Stimulated activated effector memory CD8-positive, alpha-beta T cell treated with anti-CD3 and anti-CD28 coated beads, Interleukin-12 subunit alpha, Interleukin-12 subunit beta, amount 100 ng/mL, for 72 hours (primary cell): ENCODE results near the gene SMIM34.
A peak's percentile ranks its signal among the peaks of the same experiment; 100 is the strongest.
"Not testable (repeated sequence)": the region's sequence is repeated elsewhere in the genome, so short reads cannot be mapped to it uniquely, and the experiment has no call there.

Source experiments
- ATAC-seq: fragments of 150-1000 bp; cut with Tn5 transposase; 2 replicates; pipeline ENCODE4 v1.10.0; 2021
- DNase-seq, 2 donors: peaks; one replicate each; pipeline ENCODE4 v3.0.0; 2021 to 2022; ENCODE audit warnings: low spot score in 2 of 2
- H3K27ac Mint-ChIP-seq: one replicate; pipeline ENCODE4 v1.8.0; 2022; ENCODE audit warnings: mild to moderate bottlenecking, mixed read lengths
- H3K36me3 Mint-ChIP-seq: one replicate; pipeline ENCODE4 v1.8.0; 2022; ENCODE audit warnings: mild to moderate bottlenecking, mixed read lengths
- H3K4me1 Mint-ChIP-seq: one replicate; pipeline ENCODE4 v1.8.0; 2022; ENCODE audit warnings: mixed read lengths
- H3K4me3 Mint-ChIP-seq: one replicate; pipeline ENCODE4 v1.8.0; 2022; ENCODE audit warnings: mild to moderate bottlenecking, mixed read lengths
- H3K9me3 Mint-ChIP-seq: one replicate; pipeline ENCODE4 v1.8.0; 2022; ENCODE audit warnings: mixed read lengths

The SMIM34 gene

GRCh38 chr21:34404742-34405141, 19.0 kb downstream of the SMIM34 start:
- not testable (repeated sequence) for DNase-seq, H3K9me3 Mint-ChIP-seq, H3K4me1 Mint-ChIP-seq, H3K36me3 Mint-ChIP-seq, ATAC-seq, H3K27ac Mint-ChIP-seq, H3K4me3 Mint-ChIP-seq

- H3K27ac Mint-ChIP-seq, H3K4me1 Mint-ChIP-seq, H3K36me3 Mint-ChIP-seq, H3K4me3 Mint-ChIP-seq, H3K9me3 Mint-ChIP-seq, ATAC-seq, DNase-seq: not testable (repeated sequence)
Observed at GRCh38 chr21:34400522-34400921, 23.2 kb downstream of the SMIM34 start.

DNA sequence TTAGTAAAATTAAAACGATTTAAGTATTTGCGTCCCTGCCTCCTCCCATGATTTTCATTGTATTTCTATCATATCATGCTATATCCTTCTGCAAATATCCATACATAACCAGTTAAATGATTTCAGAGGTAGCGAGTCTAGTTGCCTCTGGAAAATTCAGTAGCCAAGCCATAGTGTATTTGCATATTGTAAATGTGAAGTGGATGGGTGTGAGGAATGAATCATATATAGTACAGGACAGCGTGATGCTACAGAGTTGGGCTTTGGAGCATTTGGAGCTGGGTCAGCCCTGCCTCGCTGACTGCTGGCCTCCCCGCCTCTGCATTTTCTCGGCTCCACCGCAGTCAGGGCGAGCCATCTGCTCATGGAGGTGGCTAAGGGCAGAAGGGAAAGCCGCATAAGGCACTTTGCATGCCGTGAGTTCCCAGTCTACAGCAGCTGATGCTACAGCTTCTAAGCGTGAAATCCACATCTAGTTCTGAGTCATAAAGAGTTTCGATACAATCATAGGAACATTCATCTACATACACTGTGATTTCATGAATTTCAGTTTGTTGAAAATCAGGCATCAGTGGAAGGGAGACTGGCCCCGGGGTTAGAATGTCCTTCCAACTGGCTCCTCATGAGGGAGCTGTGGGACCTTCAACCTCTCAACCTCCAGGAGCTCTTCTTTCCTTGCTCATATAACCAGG, 39.9 kb downstream of the SMIM34 start:
- peak; percentile 98 for ATAC-seq

DNA sequence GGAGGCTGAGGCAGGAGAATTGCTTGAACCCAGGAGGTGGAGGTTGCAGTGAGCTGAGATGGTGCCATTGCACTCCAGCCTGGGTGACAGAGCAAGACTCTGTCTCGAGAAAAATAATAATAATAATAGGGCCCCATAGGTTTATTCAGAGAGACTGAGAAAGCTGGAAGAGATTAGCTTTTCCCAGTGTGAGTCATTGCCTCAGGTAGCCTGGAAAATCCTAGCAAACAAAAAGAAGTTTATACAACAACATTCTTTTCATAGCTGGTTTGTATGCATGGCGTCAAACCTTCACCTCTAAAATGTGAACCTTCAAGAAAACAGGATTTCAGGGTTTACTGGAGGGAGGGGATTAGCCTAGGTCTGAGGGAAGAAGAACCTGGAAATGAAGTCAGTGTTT, 40.6 kb downstream of the SMIM34 start:
- H3K36me3 Mint-ChIP-seq, H3K9me3 Mint-ChIP-seq, H3K4me3 Mint-ChIP-seq, H3K4me1 Mint-ChIP-seq, DNase-seq, H3K27ac Mint-ChIP-seq, ATAC-seq: not testable (repeated sequence)

More for the DNA sequence above, 39.9 kb downstream of the SMIM34 start:
- H3K4me3 Mint-ChIP-seq, H3K27ac Mint-ChIP-seq, H3K9me3 Mint-ChIP-seq, H3K36me3 Mint-ChIP-seq, H3K4me1 Mint-ChIP-seq, DNase-seq: not testable (repeated sequence)

- not testable (repeated sequence) for H3K4me1 Mint-ChIP-seq, H3K27ac Mint-ChIP-seq, H3K9me3 Mint-ChIP-seq, DNase-seq, H3K36me3 Mint-ChIP-seq, H3K4me3 Mint-ChIP-seq
- peak; percentile 78 for ATAC-seq
Observed at GRCh38 chr21:34375619-34375972, 48.2 kb downstream of the SMIM34 start.

- H3K9me3 Mint-ChIP-seq, result not testable (repeated sequence)
- peak; percentile 97 for ATAC-seq
Observed at GRCh38 chr21:34374940-34375618, 48.7 kb downstream of the SMIM34 start, which contains the start of gene SMIM11. TSS of gene SMIM11 (plus strand) at chr21:34375507. CDS start at chr21:34379505, 3,998 bp downstream.

DNA sequence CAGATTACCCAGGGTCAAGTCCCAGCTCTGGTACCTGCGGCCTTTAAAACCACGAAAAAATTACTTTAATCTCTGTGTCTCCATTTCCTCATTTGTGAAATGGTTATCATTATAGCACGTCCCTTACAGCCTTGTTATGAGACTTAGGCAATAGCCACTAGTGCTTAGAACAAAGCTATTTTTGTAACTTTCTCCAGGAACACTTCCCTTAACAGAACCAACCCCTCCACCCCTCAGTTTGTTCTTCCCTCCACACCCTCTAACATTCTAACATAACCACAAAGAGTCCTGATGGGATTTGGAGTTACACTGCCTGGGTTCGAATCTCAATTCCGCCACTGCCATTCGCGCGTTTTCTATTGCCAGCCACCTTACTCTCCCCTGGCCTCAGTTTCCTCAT, 49.3 kb downstream of the SMIM34 start:
- not testable (repeated sequence) for DNase-seq, ATAC-seq, H3K4me3 Mint-ChIP-seq, H3K27ac Mint-ChIP-seq, H3K4me1 Mint-ChIP-seq, H3K9me3 Mint-ChIP-seq, H3K36me3 Mint-ChIP-seq

More at GRCh38 chr21:34374940-34375618, 48.7 kb downstream of the SMIM34 start, which contains the start of gene SMIM11:
- not testable (repeated sequence) for DNase-seq, H3K4me1 Mint-ChIP-seq, H3K4me3 Mint-ChIP-seq, H3K36me3 Mint-ChIP-seq, H3K27ac Mint-ChIP-seq

DNA sequence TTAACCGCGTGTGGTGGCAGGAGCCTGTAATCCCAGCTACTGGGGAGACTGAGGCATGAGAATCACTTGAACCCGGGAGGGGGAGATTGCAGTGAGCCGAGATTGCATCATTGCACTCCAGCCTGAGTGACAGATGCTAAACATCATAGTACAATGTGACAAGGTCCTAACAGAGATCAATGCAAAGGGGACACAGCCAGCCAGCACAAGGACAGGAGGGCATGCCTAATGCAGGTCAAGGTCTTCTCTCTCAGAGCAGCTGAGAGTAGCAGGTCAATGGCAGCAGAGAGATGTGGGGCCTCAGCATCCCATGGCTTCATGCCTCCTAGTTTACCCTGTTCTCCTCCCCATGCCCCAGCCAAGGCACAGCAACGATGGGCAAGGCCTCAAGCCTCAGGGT, 51.4 kb downstream of the SMIM34 start:
- H3K4me3 Mint-ChIP-seq, result no peak overlapping the region
- H3K4me1 Mint-ChIP-seq, result no peaks in the 10 kb centered on the region
- no peaks in the 10 kb centered on the region for H3K9me3 Mint-ChIP-seq
- no peak overlapping the region for H3K27ac Mint-ChIP-seq
- no peak for DNase-seq
- H3K36me3 Mint-ChIP-seq, result no peaks in the 10 kb centered on the region
- no peak for ATAC-seq

DNA sequence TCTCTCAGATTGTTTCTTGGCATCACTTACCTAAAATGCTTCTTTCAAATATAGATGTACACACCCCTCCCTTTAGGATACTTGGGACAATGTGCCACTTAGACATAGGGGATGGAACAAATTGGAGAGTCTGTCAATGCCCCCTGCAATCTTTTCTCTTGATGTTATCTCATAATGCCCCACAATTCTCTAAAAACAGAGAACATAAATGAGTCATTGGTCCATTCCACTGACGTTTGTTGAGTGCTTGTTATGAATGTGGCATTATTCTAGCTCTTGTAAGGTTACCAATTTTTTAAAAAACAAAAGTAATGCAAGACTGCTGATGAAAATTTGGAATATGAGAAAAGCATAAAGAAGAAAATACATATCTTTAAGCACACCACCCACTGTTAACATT, 54.0 kb downstream of the SMIM34 start:
- ATAC-seq (peak; percentile 54), DNase-seq (no peak)
- H3K27ac Mint-ChIP-seq, result no peak overlapping the region
- H3K4me3 Mint-ChIP-seq, result no peak overlapping the region
- H3K9me3 Mint-ChIP-seq, result no peaks in the 10 kb centered on the region
- H3K36me3 Mint-ChIP-seq, result no peaks in the 10 kb centered on the region
- no peaks in the 10 kb centered on the region for H3K4me1 Mint-ChIP-seq
